K562 (cell line): ENCODE results near the gene GTPBP1. TPM values are rescaled to one million over a fixed set of nuclear protein-coding genes. Genes with fewer than 3 reads are reported as not detected.

Source experiments
- CBX2 ChIP-seq: fragments of 200-600 bp; sonication (generic); IDR thresholded peaks from one replicate; pipeline ENCODE4 v1.6.1; 2012; ENCODE audit warnings: mild to moderate bottlenecking, low read length, inconsistent platforms; ENCODE audit not compliant: insufficient read depth, poor library complexity, severe bottlenecking
- CEBPG ChIP-seq, 3 experiments: fragments of 200-800 bp in 1 of 3; sonication (Bioruptor generic) in 1 of 3; sonication (generic) in 1 of 3; formaldehyde crosslinking in 1 of 3; IDR thresholded peaks in 2 of 3; conservative IDR thresholded peaks in 1 of 3; 2 replicates each; pipeline versions ENCODE4 v1.6.1 to v1.8.0; 2016 to 2022; ENCODE audit warnings: missing compliant biosample characterization in 2 of 3, missing genetic modification characterization in 2 of 3, mild to moderate bottlenecking in 1 of 3, missing genetic modification reagents in 1 of 3
- CREBBP ChIP-seq: IDR thresholded peaks from one replicate; pipeline ENCODE4 v1.6.1; 2012; ENCODE audit warnings: low read depth, mild to moderate bottlenecking, control low read depth, inconsistent platforms, low read length
- FOXA1 ChIP-seq: fragments of 450-650 bp; IDR thresholded peaks from 2 replicates; pipeline ENCODE4 v1.6.1; 2016; ENCODE audit warnings: mild to moderate bottlenecking, borderline replicate concordance
- FOXA3 ChIP-seq, 2 experiments: fragments of 450-650 bp in 1 of 2; sonication (generic) in 1 of 2; formaldehyde crosslinking; IDR thresholded peaks in 1 of 2; conservative IDR thresholded peaks in 1 of 2; 2 replicates each; pipeline versions ENCODE4 v1.4.0 to v1.8.0; 2020 to 2022; ENCODE audit warnings: mild to moderate bottlenecking in 2 of 2, missing genetic modification reagents in 1 of 2
- MCM7 ChIP-seq, 2 experiments: fragments of 450-650 bp; IDR thresholded peaks; 2 replicates each; pipeline ENCODE4 v1.6.1; 2016 to 2018
- NFIC ChIP-seq: fragments of 450-650 bp; IDR thresholded peaks from 2 replicates; pipeline ENCODE4 v1.6.1; 2017; ENCODE audit warnings: mild to moderate bottlenecking, inconsistent platforms
- NFXL1 ChIP-seq: fragments of 450-650 bp; formaldehyde crosslinking; IDR thresholded peaks from 2 replicates; pipeline ENCODE4 v1.4.0; 2021; ENCODE audit warnings: mild to moderate bottlenecking
- PPARD ChIP-seq: fragments of 250-450 bp; sonication (Bioruptor Pico); IDR thresholded peaks from 2 replicates; pipeline ENCODE4 v1.8.0; 2022; ENCODE audit warnings: inconsistent platforms, mild to moderate bottlenecking, moderate library complexity
- SMAD2 ChIP-seq: fragments of 150-350 bp; IDR thresholded peaks from 2 replicates; pipeline ENCODE4 v1.6.1; 2014; ENCODE audit warnings: low read depth, mild to moderate bottlenecking, low read length
- SP1 ChIP-seq: sonication (generic); formaldehyde crosslinking; IDR thresholded peaks from 2 replicates; pipeline ENCODE4 v1.8.1; 2022; ENCODE audit warnings: mild to moderate bottlenecking, missing genetic modification reagents
- SRSF7 ChIP-seq: fragments of 200-400 bp; formaldehyde crosslinking; optimal IDR thresholded peaks from 2 replicates; pipeline ENCODE3; 2017; ENCODE audit warnings: mild to moderate bottlenecking, low read depth, low read length
- STAG1 ChIP-seq: sonication (generic); formaldehyde crosslinking; IDR thresholded peaks from 2 replicates; pipeline ENCODE4 v1.5.0; 2020; ENCODE audit warnings: missing genetic modification reagents, borderline replicate concordance
- TCFL5 ChIP-seq: fragments of 250-450 bp; sonication (Bioruptor Pico); conservative IDR thresholded peaks from 2 replicates; pipeline ENCODE4 v1.6.1; 2021; ENCODE audit warnings: mild to moderate bottlenecking, moderate library complexity, matching md5 sums
- ZBTB1 ChIP-seq: sonication (generic); formaldehyde crosslinking; IDR thresholded peaks from 2 replicates; pipeline ENCODE4 v1.8.1; 2023; ENCODE audit warnings: missing genetic modification reagents, low read depth, mild to moderate bottlenecking, borderline replicate concordance
- ZBTB8A ChIP-seq: fragments of 450-650 bp; IDR thresholded peaks from 2 replicates; pipeline ENCODE4 v1.6.1; 2018; ENCODE audit warnings: mild to moderate bottlenecking, moderate library complexity; ENCODE audit not compliant: partially characterized antibody
- ZNF197 ChIP-seq: fragments of 200-800 bp; sonication (Bioruptor generic); IDR thresholded peaks from 2 replicates; pipeline ENCODE4 v1.6.1; 2016; ENCODE audit warnings: low read depth, missing genetic modification characterization, missing compliant biosample characterization
- ZNF695 ChIP-seq: fragments of 450-650 bp; formaldehyde crosslinking; IDR thresholded peaks from 2 replicates; pipeline ENCODE4 v1.4.0; 2020; ENCODE audit warnings: mild to moderate bottlenecking, moderate library complexity
- ZSCAN32 ChIP-seq: fragments of 450-650 bp; formaldehyde crosslinking; IDR thresholded peaks from 2 replicates; pipeline ENCODE4 v1.4.0; 2020; ENCODE audit warnings: mild to moderate bottlenecking, moderate library complexity
- polyA plus RNA-seq, 8 experiments: library from polyadenylated mRNA; depleted of rRNA in 4 of 8; stranded (reverse) in 5 of 8; unstranded in 3 of 8; fragments of >200 nt; fragmentation: Nextera tagmentation in 2 of 8; fragmentation: Illumina TruSeq in 1 of 8; extraction: Ambion mirVana in 2 of 8; extraction: Trizol in 1 of 8; gene quantifications; 2 replicates each; pipeline versions ENCODE4 v1.2.1 to v1.2.3, GENCODE V29; 2011 to 2014; ENCODE audit warnings: inconsistent platforms in 1 of 8, missing spikeins in 1 of 8
- total RNA-seq, 7 experiments: library from RNA; depleted of rRNA in 6 of 7; stranded (reverse); fragments of >200 nt in 6 of 7; fragmentation: Illumina TruSeq in 2 of 7; extraction: Trizol in 2 of 7; gene quantifications; 2 replicates each; pipeline versions ENCODE4 v1.2.1 to v1.2.3, GENCODE V29; 2011 to 2021; ENCODE audit warnings: low replicate concordance in 1 of 7
- TF ChIP-seq, protein P1 (sequence below): fragments of 250-450 bp; sonication (Bioruptor Pico); IDR thresholded peaks from 2 replicates; pipeline ENCODE4 v1.4.0; 2020; ENCODE audit warnings: mild to moderate bottlenecking, moderate library complexity
- TF ChIP-seq, protein P2 (sequence below): fragments of 450-650 bp; formaldehyde crosslinking; IDR thresholded peaks from 2 replicates; pipeline ENCODE4 v1.4.0; 2020; ENCODE audit warnings: mild to moderate bottlenecking
- TF ChIP-seq, protein P3 (sequence below): sonication (generic); formaldehyde crosslinking; IDR thresholded peaks from 2 replicates; pipeline ENCODE4 v1.8.1; 2022; ENCODE audit warnings: missing genetic modification reagents

The GTPBP1 gene
- total and polyA plus RNA-seq, 9 of the 15 experiments (the other 6 are each of a cell fraction or from before 2014, with no cell fraction given) = 0.83 to 53.2 (median 23.3) TPM

DNA sequence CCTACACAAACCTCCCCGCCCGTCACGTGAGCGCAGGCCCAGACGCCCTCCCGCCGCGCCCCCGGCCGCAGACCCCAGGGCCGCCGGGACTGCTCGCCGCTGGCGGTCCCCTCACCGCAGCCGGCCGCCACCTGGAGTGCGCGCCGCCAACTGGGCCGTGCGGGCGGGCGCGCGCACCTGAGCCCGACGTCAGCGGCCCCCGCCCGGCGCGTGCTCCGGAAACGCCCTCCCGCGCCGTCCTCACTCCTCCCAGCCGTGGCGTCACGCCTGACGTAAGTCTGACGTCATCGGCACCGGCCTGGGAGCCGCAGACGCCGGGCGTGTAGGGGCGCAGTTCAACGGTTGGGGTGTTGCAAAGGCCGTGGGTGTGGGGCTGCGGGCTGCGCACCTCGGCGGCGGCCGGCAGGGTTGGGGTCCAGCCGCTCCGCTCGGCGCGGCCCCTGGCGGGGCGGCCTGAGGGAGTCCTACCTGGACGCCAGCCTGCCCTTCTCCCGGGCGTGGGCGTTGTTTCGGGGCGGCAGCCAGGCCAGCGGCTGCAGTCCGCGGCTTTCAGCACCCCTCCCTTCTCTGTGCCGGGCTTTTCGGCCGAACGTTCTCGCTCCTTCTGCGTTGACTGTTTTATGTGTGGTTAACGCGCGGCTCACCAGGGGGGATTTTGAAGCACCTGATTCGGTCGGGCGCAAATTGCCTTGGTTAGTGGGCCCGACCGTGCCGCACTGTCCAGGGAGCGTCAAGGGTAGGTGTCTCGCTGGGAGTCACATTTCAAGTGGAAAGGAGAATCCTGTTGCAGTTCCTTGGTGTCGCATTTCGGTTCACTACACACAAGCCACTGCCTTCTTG is 4.7 kb upstream of the GTPBP1 start, which contains the start of gene JOSD1 (continued):
- TF ChIP-seq ZSCAN32 (CRISPR knock-in tag) = no peak
- no peak for TF ChIP-seq CREBBP
- no peak for TF ChIP-seq ZNF695 (CRISPR knock-in tag)
- TF ChIP-seq CEBPG (CRISPR knock-in tag; IDR thresholded peaks at IDR 0.05) = peak; percentile 55; the same call in 1 of the 2 replicates
- TF ChIP-seq CEBPG (tag; conservative IDR thresholded peaks at IDR 0.05 in 1 of 2, IDR thresholded peaks at IDR 0.05 in 1 of 2) = peak in 1 of 2 experiments; percentile 21; a peak in 2 of 4 replicates
- no peak for TF ChIP-seq SMAD2
- TF ChIP-seq ZNF197 (CRISPR knock-in tag) = no peak
- no peak for TF ChIP-seq TCFL5
- TF ChIP-seq STAG1 (CRISPR knock-in tag) = no peak
- TF ChIP-seq NFIC = peak; percentile 30; the same call in 1 of the 2 replicates
- TF ChIP-seq, protein P1, sequence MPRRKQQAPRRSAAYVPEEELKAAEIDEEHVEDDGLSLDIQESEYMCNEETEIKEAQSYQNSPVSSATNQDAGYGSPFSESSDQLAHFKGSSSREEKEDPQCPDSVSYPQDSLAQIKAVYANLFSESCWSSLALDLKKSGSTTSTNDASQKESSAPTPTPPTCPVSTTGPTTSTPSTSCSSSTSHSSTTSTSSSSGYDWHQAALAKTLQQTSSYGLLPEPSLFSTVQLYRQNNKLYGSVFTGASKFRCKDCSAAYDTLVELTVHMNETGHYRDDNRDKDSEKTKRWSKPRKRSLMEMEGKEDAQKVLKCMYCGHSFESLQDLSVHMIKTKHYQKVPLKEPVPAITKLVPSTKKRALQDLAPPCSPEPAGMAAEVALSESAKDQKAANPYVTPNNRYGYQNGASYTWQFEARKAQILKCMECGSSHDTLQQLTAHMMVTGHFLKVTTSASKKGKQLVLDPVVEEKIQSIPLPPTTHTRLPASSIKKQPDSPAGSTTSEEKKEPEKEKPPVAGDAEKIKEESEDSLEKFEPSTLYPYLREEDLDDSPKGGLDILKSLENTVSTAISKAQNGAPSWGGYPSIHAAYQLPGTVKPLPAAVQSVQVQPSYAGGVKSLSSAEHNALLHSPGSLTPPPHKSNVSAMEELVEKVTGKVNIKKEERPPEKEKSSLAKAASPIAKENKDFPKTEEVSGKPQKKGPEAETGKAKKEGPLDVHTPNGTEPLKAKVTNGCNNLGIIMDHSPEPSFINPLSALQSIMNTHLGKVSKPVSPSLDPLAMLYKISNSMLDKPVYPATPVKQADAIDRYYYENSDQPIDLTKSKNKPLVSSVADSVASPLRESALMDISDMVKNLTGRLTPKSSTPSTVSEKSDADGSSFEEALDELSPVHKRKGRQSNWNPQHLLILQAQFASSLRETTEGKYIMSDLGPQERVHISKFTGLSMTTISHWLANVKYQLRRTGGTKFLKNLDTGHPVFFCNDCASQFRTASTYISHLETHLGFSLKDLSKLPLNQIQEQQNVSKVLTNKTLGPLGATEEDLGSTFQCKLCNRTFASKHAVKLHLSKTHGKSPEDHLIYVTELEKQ (CRISPR knock-in tag) = no peak
- no peak for TF ChIP-seq ZBTB8A
- TF ChIP-seq, protein P2, sequence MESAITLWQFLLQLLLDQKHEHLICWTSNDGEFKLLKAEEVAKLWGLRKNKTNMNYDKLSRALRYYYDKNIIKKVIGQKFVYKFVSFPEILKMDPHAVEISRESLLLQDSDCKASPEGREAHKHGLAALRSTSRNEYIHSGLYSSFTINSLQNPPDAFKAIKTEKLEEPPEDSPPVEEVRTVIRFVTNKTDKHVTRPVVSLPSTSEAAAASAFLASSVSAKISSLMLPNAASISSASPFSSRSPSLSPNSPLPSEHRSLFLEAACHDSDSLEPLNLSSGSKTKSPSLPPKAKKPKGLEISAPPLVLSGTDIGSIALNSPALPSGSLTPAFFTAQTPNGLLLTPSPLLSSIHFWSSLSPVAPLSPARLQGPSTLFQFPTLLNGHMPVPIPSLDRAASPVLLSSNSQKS = no peak
- no peak for TF ChIP-seq FOXA3 (CRISPR knock-in tag; conservative IDR thresholded peaks at IDR 0.05 in 1 of 2, IDR thresholded peaks at IDR 0.05 in 1 of 2)
- no peak for TF ChIP-seq CBX2
- no peak for TF ChIP-seq MCM7 (IDR thresholded peaks at IDR 0.05)
- TF ChIP-seq SP1 (CRISPR knock-in tag) = no peak; the same call in 1 of the 2 replicates
- TF ChIP-seq ZBTB1 = peak; percentile 91
- TF ChIP-seq PPARD = no peak
- no peak for TF ChIP-seq FOXA1
- TF ChIP-seq, protein P3, sequence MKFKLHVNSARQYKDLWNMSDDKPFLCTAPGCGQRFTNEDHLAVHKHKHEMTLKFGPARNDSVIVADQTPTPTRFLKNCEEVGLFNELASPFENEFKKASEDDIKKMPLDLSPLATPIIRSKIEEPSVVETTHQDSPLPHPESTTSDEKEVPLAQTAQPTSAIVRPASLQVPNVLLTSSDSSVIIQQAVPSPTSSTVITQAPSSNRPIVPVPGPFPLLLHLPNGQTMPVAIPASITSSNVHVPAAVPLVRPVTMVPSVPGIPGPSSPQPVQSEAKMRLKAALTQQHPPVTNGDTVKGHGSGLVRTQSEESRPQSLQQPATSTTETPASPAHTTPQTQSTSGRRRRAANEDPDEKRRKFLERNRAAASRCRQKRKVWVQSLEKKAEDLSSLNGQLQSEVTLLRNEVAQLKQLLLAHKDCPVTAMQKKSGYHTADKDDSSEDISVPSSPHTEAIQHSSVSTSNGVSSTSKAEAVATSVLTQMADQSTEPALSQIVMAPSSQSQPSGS = peak; percentile 98
- no peak for TF ChIP-seq SRSF7
- no peak for TF ChIP-seq NFXL1 (CRISPR knock-in tag)
